ENCODE measurements around the gene PLD6.

DNA sequence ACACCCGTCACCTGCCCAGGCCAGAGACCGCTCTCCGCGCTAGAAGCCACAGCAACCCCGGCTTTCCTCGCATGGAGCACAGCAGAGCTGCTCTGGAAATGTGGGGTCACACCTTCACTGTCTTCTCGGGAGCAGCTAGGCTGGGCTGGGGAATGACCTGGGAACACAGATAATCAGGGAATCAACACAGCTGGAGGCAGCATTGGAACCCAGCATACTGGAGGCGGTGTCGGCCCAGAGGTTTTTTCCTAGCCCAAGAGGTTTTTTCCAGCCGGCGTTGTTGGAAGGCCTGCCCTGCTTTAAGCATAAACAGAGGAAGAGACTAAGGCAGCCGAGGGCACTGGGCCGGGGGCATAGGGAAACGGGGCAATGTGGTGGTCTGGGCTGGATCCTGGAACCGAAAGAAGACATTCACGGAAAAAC lies 791 bp upstream of the PLD6 start:
- TF ChIP-seq, protein P1, sequence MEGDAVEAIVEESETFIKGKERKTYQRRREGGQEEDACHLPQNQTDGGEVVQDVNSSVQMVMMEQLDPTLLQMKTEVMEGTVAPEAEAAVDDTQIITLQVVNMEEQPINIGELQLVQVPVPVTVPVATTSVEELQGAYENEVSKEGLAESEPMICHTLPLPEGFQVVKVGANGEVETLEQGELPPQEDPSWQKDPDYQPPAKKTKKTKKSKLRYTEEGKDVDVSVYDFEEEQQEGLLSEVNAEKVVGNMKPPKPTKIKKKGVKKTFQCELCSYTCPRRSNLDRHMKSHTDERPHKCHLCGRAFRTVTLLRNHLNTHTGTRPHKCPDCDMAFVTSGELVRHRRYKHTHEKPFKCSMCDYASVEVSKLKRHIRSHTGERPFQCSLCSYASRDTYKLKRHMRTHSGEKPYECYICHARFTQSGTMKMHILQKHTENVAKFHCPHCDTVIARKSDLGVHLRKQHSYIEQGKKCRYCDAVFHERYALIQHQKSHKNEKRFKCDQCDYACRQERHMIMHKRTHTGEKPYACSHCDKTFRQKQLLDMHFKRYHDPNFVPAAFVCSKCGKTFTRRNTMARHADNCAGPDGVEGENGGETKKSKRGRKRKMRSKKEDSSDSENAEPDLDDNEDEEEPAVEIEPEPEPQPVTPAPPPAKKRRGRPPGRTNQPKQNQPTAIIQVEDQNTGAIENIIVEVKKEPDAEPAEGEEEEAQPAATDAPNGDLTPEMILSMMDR (conservative IDR thresholded peaks at IDR 0.05; ENCODE audit: low read length), result no peak
- no peak for TF ChIP-seq EZH2phosphoT487 (IDR thresholded peaks at IDR 0.05; ENCODE audit: borderline replicate concordance)

All from Loucy (cell line).